Measurements from ENCODE around the gene NR2E3. TPM values are rescaled to one million over a fixed set of nuclear protein-coding genes. Genes with fewer than 3 reads are reported as not detected.

NR2E3 gene
- polyA plus RNA-seq, 1 donor from 2014 or later: 0.78 TPM

DNA sequence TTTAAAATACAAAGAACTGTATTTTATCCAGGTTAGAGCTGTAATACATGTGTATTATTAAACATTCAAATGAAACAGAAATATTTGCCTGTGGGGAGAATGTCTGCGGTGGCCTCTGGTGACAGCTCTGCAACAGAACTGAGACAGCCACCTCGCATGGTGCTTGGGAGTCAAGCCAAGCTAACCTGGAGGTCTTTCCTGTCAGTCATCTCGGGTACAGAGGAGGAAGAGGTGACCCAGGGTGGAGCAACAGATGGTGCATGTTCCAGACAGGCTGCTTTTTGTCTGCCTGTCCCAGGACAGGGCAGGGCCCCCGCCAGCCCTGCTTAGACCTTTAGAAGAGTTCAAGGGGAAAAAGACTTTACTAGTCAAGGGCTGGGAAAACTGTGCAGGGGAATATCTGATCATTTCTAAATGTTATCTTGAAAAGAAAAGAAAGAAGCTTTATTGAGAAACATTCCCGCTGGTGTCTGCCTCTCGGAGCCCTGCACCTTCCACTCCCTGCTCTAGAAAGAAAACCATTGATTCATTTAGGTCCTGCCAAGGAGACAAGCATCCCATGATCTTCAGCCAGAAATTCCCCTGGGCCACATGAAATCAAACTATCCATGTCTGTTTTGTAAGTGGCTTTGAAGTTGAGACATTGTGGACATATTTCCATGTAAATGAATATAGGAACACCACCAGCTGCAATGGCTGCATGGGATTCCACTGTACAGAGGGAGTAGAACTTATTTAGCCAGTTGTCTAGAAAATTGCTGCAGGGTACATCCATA, 5.5 kb upstream of the NR2E3 start:
- peak overlapping the region in 1 of 3 donors; percentile 57 for H3K27ac Mint-ChIP-seq
- H3K4me1 Mint-ChIP-seq: no peaks in the 10 kb centered on the region
- no peaks in the 10 kb centered on the region for H3K9me3 Mint-ChIP-seq
- H3K4me3 Mint-ChIP-seq: peak overlapping the region in 1 of 4 donors; percentile 47
- H3K27me3 Mint-ChIP-seq: peaks cover 10% of the 10 kb centered on the region
- no peaks in the 10 kb centered on the region for H3K36me3 Mint-ChIP-seq

DNA sequence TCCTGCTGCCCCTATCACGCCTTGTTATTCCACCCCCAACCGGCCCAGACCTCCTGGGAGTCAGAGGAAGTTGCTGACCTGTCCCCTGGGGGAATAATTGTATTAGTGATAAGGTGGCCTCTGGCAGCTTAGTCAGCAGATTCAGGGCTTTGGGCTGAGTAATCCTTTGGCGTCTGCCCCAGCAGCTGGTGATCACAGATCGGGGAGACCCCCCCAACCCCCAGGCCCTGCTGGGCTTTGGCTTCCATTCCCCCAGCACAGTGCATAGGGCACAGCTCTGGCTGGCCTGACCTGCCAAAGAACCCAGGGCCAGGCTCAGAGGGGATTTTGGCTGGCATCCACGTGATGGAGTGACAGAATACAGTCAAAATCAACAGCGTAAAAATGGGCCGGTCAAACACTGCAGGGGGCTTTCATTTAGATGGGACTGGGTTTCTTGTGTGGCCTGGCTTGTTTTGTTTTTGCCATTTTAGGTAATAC, 3.9 kb upstream of the NR2E3 start:
- no peaks in the 10 kb centered on the region for H3K9me3 Mint-ChIP-seq
- no peaks in the 10 kb centered on the region for H3K36me3 Mint-ChIP-seq
- no peak overlapping the region for H3K4me3 Mint-ChIP-seq
- H3K4me1 Mint-ChIP-seq: no peaks in the 10 kb centered on the region
- H3K27me3 Mint-ChIP-seq: peaks cover 2% of the 10 kb centered on the region
- no peak overlapping the region for H3K27ac Mint-ChIP-seq

DNA sequence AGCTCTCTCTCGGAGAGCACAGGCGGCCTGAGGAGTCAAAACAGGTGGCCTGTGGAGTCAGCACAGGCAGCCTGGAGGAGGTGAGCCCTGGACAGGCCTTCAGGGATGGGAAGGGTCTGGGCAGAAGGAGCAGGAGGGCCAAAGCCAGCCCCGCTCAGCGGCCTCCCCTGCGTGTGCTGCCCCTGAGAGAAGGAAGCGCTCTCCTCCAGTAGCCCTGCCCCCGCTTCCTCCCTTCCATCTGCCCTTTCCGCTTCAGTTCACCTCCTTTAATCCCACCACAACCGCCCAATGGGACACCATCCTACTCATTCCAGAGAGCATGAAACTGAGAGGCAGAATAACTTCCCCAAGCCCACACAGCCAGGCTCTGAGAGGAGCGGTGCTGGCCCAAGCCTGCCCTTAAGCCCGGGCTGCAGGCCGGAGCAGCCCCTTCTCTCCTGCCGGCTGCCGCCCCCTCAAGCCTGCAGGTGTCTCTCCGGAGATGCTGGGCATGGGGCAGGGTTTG, 3.2 kb upstream of the NR2E3 start:
- H3K27me3 Mint-ChIP-seq: peaks cover 2% of the 10 kb centered on the region

DNA sequence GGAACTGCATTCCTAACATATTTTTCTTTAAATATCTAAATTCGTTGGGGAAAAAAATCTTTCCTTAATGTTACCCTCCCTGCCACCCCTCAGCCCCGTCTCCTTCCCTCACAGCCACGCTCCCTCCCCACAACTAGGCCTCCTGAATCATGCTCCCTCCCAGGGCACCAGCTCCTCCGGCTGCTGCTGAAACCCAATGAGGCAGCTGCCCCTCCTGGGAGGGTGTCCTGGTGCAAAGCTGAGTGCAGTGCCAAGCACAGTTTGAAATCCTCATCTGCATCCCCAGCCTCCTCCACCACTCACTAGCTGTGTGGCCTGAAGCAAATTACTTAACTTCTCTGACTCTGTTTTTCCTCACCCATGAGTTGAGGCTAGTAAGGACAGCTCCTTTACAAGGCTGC, 2.7 kb upstream of the NR2E3 start:
- no peak overlapping the region for H3K27ac Mint-ChIP-seq
- H3K4me3 Mint-ChIP-seq: no peak overlapping the region
- no peaks in the 10 kb centered on the region for H3K4me1 Mint-ChIP-seq
- peaks cover 2% of the 10 kb centered on the region for H3K27me3 Mint-ChIP-seq
- H3K36me3 Mint-ChIP-seq: no peaks in the 10 kb centered on the region
- H3K9me3 Mint-ChIP-seq: no peaks in the 10 kb centered on the region

More for the DNA sequence above, 3.2 kb upstream of the NR2E3 start:
- Mint-ChIP-seq H3K36me3 (no peaks in the 10 kb centered on the region), H3K4me1 (no peaks in the 10 kb centered on the region), H3K27ac (no peak overlapping the region), H3K4me3 (no peak overlapping the region), H3K9me3 (no peaks in the 10 kb centered on the region)

DNA sequence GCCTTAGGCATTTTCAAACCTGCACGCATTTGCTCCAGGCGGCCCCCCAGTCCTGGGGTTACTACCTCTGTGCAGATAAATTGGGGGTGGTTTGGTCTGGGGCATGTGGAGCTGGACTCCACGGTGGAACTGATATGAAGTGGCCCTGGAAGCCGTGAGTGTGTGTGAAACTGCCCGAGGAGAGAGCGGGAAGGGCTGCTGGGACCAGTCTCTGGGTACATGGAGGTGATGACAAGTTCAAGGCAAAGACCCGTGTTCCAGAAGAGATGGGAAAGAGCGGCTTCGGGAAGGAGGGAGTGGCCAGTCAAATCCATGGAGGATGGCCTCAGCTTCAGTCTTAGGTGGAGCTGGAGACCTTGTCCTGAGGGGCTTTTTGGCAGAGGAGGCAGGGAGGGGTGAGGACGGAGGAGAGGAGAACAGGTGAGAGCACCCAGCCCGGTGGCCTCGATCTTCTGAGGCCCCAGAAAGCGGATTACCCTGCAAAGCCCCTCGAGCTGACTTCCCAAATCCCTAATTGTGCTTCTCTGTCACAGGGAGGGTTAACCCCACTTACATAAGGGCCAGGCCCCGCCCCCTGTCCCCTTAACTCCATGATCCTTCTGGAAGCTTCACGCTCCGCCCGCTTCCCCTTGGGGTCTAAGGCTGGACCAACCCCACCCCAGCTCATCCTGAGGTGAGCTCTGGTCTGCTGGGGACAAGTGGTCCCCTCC, 1.9 kb upstream of the NR2E3 start:
- Mint-ChIP-seq H3K4me3 (no peak overlapping the region), H3K27me3 (peaks cover 2% of the 10 kb centered on the region), H3K4me1 (no peaks in the 10 kb centered on the region), H3K36me3 (no peaks in the 10 kb centered on the region), H3K27ac (no peak overlapping the region), H3K9me3 (no peaks in the 10 kb centered on the region)

DNA sequence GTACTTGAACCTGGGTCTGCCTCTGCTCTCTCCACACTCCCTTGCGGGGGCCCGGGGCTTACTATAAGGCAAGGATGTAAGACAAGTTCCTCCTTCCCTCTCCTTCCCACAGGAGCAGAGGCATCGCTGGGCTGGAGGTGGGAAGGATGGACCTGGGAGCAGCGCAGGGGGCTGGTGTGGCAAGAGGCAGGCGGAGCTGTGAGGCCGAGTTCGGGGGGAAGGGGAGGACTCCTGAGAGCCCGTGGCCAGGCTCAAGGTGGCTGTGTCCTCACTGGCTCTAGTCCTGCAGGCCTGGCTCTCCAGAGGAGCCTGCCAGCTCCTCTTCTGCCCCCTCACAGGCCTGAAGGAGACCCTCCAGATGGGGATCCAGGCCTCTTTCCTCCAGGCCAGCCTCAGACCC, 1.0 kb upstream of the NR2E3 start:
- Mint-ChIP-seq H3K36me3 (no peaks in the 10 kb centered on the region), H3K4me3 (no peak overlapping the region), H3K27me3 (peaks cover 2% of the 10 kb centered on the region), H3K4me1 (no peaks in the 10 kb centered on the region), H3K27ac (no peak overlapping the region), H3K9me3 (no peaks in the 10 kb centered on the region)

DNA sequence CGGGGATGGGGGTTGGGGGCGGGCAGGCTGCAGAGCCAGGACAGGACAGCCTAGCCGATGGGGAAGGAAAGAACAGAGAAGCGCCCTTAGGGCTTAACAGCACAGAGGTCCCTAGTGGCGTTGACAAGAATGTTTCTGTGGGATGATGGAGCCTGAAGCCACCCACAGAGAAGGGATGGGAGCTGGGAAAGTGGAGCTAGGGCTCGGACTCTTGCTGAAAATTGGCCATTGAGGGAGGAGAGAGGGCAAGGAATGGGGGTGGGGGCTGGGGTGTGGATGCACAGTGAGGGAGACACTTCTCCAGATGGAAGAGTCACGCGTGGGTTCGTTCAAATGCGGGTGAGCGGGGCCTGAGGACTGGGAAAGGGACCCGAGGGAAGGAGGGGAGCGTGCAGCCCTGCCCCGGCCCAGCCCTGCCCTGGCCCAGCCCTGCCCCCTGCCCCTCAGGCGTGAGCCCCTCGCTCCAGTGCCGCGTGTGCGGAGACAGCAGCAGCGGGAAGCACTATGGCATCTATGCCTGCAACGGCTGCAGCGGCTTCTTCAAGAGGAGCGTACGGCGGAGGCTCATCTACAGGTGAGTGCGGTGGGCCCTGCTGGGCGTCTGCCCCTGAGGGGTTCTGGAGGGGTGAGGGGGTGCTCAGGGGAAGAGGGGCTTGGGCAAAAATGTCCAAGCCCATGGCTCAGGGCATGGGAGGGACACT, 832 bp downstream of the NR2E3 start:
- H3K9me3 Mint-ChIP-seq: no peaks in the 10 kb centered on the region
- H3K36me3 Mint-ChIP-seq: no peaks in the 10 kb centered on the region
- H3K4me1 Mint-ChIP-seq: no peaks in the 10 kb centered on the region
- H3K27ac Mint-ChIP-seq: no peak overlapping the region
- no peaks in the 10 kb centered on the region for H3K27me3 Mint-ChIP-seq
- no peak overlapping the region for H3K4me3 Mint-ChIP-seq

DNA sequence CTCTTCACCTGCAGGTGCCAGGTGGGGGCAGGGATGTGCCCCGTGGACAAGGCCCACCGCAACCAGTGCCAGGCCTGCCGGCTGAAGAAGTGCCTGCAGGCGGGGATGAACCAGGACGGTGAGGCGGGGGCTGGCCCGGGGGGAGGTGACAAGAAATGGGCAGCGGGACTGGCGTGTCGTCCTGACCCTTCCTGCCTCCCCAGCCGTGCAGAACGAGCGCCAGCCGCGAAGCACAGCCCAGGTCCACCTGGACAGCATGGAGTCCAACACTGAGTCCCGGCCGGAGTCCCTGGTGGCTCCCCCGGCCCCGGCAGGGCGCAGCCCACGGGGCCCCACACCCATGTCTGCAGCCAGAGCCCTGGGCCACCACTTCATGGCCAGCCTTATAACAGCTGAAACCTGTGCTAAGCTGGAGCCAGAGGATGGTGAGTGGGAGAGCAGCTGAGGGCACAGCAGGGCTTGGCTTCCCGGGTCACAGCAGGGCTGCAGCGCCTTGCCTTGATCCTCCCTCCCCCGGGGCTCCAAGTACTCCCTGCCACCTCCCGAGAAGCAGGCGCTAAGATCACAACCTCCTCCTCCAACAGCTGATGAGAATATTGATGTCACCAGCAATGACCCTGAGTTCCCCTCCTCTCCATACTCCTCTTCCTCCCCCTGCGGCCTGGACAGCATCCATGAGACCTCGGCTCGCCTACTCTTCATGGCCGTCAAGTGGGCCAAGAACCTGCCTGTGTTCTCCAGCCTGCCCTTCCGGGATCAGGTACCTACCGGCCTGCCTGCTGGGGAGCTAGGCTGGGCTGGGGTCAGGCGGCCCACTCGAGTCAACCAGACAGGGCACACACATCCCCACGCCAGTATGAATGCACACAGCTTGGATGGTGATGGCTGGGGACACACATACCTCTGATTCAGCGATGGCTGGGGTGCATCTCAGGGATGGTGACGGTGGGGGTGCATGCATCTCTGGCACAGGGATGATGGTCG, 1.7 kb downstream of the NR2E3 start:
- no peaks in the 10 kb centered on the region for H3K4me1 Mint-ChIP-seq
- no peaks in the 10 kb centered on the region for H3K27me3 Mint-ChIP-seq
- no peaks in the 10 kb centered on the region for H3K9me3 Mint-ChIP-seq

DNA sequence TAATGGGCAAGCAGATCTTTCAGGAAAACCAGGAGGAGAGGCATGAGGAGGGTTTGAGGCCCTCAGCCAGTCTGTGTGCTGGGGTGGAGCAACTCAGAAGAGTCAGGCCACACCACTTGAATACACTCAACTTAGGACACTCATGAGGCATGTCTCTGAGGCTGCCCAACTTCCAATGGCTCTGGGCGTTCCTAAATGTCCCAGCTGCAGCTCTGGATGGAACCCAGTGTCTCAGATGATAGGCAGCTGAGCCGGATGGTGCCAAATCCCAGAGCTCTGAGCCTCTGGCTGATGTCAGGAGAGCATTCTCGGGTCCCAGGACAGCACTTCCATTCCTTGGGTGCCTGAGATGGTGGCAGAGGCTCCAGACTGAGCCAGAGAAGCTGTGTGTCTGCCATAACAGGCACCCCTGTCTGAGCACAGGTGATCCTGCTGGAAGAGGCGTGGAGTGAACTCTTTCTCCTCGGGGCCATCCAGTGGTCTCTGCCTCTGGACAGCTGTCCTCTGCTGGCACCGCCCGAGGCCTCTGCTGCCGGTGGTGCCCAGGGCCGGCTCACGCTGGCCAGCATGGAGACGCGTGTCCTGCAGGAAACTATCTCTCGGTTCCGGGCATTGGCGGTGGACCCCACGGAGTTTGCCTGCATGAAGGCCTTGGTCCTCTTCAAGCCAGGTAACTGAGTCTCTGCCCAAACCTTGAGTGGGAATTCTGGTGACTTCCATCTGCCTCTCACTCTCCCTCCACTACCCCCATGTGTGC, 2.8 kb downstream of the NR2E3 start:
- H3K4me1 Mint-ChIP-seq: no peaks in the 10 kb centered on the region
- no peak overlapping the region for H3K27ac Mint-ChIP-seq
- no peak overlapping the region for H3K4me3 Mint-ChIP-seq
- H3K27me3 Mint-ChIP-seq: no peaks in the 10 kb centered on the region
- H3K36me3 Mint-ChIP-seq: no peaks in the 10 kb centered on the region
- H3K9me3 Mint-ChIP-seq: no peaks in the 10 kb centered on the region

More for the DNA sequence above, 1.7 kb downstream of the NR2E3 start:
- H3K27ac Mint-ChIP-seq: no peak overlapping the region
- no peak overlapping the region for H3K4me3 Mint-ChIP-seq
- no peaks in the 10 kb centered on the region for H3K36me3 Mint-ChIP-seq

DNA sequence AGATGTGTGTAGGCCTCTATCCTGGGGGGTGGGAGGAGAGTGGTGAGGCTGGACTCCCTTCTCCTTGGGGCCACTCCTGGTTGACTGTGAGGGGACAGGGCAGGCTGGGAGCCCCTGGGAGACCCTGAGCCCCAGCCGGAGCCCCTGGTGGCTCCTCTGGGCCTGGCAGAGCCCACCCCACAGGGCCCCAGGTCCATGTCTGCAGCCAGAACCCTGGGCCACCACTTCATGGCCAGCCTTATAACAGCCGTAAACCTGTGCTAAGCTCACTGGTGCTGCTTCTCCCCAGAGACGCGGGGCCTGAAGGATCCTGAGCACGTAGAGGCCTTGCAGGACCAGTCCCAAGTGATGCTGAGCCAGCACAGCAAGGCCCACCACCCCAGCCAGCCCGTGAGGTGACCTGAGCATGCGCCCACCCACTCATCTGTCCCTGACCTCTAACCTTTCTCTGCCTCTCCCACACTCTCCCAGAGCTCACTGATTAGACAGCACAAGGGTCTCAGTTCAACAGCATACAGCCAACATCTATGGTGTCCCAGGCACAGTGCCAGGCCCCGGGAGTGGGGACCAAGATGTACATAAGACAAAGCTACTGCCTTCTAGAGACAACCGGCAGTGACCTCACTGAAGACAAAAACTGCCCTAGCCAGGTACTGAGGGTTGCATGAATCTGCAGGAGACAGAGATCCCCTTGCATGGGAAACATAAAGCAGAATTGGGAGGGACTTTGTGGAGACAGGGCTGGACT, 3.5 kb downstream of the NR2E3 start:
- Mint-ChIP-seq H3K4me3 (no peak overlapping the region), H3K27ac (no peak overlapping the region), H3K4me1 (no peaks in the 10 kb centered on the region), H3K27me3 (no peaks in the 10 kb centered on the region), H3K9me3 (peaks cover 0 to 4% (median 0%) of the 10 kb centered on the region in 3 donors), H3K36me3 (no peaks in the 10 kb centered on the region)

DNA sequence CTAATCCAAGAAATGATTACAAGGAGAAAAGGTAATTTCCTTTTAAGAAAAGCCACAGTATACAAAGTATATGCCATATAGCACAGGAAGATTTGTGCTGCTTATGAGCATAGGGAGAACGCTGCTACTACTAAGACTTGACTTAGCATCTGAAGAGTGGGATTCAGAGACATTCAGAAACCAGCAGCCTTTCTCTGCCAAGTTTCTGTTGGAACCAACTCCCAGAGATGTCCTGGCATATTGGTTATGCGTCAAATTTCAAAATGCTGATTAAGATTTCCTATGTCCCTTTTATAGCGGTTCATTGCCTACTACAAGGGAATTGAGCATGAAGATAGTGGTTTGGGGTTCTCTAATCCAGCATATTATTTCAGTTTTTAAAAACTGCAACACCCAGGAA, 4.9 kb downstream of the NR2E3 start:
- Mint-ChIP-seq H3K27me3 (no peaks in the 10 kb centered on the region), H3K4me3 (no peak overlapping the region), H3K9me3 (peaks cover 0 to 10% (median 7%) of the 10 kb centered on the region in 3 donors), H3K36me3 (no peaks in the 10 kb centered on the region), H3K4me1 (no peaks in the 10 kb centered on the region), H3K27ac (no peak overlapping the region)

DNA sequence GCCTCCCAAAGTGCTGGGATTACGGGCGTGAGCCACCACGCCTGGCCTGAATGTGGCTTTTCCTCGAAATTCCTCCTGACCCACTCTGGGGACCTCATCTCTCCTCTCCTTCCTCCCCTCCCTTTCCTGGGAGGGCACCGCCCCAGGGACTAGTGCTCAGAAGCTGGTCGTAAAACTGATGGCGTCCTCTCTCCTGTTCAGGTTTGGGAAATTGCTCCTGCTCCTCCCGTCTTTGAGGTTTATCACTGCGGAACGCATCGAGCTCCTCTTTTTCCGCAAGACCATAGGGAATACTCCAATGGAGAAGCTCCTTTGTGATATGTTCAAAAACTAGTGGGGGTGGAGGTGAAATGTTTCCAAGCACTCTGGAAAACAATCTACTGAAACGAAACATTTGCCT, 7.0 kb downstream of the NR2E3 start:
- H3K27me3 Mint-ChIP-seq: no peaks in the 10 kb centered on the region
- no peaks in the 10 kb centered on the region for H3K4me1 Mint-ChIP-seq
- H3K9me3 Mint-ChIP-seq: peaks cover 0 to 26% (median 10%) of the 10 kb centered on the region in 3 donors
- H3K36me3 Mint-ChIP-seq: peaks cover 5% of the 10 kb centered on the region
- H3K4me3 Mint-ChIP-seq: no peak overlapping the region
- no peak overlapping the region for H3K27ac Mint-ChIP-seq

DNA sequence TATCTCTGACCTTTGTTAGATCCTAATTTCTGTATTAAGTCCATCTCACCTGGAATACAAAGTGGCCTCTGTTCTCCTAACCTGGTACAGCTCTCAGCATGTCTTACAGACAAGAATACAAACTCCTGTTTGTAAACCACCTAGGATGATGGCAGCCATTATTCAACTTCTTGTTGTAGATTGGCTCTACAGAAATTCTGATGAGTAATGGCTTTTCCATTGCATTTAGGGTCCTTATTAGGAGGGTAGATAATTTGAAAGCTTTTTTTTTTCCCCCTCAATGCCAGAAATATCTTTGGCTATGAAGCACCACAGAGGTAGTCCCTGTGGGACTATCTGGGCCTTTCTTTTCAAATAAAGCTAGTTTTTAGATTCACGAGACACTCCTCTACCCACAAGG, 9.8 kb downstream of the NR2E3 start:
- peaks cover 4 to 43% (median 13%) of the 10 kb centered on the region in 3 donors for H3K9me3 Mint-ChIP-seq
- H3K36me3 Mint-ChIP-seq: peaks cover 18% of the 10 kb centered on the region

More for the DNA sequence above, 9.8 kb downstream of the NR2E3 start:
- H3K4me3 Mint-ChIP-seq: no peak overlapping the region
- H3K27ac Mint-ChIP-seq: no peak overlapping the region
- H3K27me3 Mint-ChIP-seq: no peaks in the 10 kb centered on the region
- no peaks in the 10 kb centered on the region for H3K4me1 Mint-ChIP-seq

Measured in IgD-negative memory B cell (primary cell).